ENCODE data around the gene THBS1. TPM values are rescaled to one million over a fixed set of nuclear protein-coding genes. Genes with fewer than 3 reads are reported as not detected.

Gene THBS1
- total RNA-seq, 1 donor from 2014 or later = 4,129 TPM

DNA sequence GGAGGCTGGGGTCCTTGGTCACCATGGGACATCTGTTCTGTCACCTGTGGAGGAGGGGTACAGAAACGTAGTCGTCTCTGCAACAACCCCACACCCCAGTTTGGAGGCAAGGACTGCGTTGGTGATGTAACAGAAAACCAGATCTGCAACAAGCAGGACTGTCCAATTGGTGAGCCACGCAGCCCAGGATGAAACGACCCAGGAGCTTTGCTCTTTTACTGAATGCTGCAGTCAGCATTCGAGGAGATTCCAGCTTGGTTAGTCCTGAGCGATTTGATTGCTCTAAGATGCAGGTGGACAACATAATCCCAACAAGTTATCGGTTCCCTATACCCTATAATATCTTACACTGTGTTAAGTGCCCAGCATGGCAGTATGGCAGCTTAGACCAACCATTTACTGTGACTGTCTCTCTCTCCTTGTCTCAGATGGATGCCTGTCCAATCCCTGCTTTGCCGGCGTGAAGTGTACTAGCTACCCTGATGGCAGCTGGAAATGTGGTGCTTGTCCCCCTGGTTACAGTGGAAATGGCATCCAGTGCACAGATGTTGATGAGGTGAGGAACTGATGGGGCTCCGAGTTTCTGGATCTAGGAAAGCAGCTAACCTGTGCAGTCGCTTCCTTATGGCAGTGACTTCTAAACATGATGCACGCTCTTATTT is 7.8 kb downstream of the THBS1 start:
- DNase-seq (ENCODE audit: low read depth in 2 of 2) = peak in 1 of 2 donors; percentile 47

DNA sequence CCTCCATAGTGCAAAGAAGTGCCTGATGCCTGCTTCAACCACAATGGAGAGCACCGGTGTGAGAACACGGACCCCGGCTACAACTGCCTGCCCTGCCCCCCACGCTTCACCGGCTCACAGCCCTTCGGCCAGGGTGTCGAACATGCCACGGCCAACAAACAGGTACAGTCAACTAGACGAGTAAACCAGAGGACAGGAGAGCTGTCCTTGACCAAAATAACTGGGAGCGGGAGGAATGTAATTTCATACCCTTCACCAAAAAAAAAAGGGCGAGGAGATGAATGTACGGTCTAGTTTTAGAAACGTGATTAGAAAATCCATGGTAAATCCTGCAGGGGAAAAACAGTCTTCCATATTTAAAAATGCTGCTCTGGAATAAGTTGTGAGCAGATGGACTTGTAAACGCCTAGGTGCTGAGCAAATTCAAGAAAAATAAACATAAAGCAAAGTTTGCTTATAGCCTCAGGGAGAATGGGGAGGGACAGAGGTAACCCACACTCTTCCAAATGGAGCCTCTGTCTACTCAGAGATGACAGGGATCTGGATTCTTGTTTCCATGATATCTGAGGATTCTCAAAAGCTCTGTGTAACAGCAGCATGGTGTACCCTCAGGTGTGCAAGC is 8.4 kb downstream of the THBS1 start:
- DNase-seq (ENCODE audit: low read depth in 2 of 2) = no peak

DNA sequence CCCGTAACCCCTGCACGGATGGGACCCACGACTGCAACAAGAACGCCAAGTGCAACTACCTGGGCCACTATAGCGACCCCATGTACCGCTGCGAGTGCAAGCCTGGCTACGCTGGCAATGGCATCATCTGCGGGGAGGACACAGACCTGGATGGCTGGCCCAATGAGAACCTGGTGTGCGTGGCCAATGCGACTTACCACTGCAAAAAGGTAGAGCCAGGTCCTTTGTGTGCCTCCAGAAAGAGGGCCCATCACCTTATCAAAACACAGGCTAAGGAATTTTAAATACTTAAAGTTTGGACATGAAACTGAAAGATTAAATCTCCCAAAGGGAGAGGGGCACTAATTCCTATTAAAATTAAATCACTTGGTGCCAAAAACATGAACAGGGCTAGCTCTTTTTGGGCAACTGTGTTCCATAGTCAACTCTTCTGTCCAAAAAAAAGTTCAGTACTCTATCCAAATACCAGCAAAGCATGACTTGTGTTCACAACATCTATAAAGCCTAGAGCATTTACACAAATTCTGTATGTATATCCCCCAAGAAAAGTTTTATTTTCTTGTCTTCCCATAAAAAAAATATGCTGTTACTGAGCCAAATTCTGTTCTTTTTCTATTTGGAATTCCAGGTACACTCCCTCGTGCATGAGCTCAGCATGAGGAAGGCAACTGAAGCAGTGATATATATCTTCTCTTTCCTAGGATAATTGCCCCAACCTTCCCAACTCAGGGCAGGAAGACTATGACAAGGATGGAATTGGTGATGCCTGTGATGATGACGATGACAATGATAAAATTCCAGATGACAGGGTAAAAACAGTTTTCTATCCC is 9.2 kb downstream of the THBS1 start:
- peak in 1 of 2 donors; percentile 41 for DNase-seq (ENCODE audit: low read depth in 2 of 2)

DNA sequence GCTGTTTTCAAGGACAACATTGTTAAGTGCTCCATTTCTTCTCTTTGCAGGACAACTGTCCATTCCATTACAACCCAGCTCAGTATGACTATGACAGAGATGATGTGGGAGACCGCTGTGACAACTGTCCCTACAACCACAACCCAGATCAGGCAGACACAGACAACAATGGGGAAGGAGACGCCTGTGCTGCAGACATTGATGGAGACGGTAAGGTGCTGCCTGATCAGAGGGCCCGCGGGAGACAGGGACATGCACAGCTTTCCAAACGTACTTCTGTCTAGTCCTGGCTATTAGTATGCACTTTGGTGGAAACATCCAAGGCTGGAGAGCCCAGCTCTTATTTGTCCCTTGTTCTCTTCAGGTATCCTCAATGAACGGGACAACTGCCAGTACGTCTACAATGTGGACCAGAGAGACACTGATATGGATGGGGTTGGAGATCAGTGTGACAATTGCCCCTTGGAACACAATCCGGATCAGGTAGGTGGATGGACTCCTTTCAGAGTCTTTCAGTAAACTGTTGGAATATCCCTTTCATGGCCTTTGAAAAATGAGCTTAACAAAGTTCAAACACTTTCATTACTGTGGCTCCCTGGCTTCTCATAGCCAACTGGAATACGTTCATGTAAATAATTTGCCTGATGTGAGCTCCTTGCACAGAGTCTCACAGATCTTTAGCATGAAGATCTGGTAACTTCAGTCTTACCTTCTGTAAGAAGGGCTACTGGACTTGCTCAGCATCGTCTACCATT is 10.4 kb downstream of the THBS1 start:
- DNase-seq (ENCODE audit: low read depth in 2 of 2) = peak in 1 of 2 donors; percentile 50

DNA sequence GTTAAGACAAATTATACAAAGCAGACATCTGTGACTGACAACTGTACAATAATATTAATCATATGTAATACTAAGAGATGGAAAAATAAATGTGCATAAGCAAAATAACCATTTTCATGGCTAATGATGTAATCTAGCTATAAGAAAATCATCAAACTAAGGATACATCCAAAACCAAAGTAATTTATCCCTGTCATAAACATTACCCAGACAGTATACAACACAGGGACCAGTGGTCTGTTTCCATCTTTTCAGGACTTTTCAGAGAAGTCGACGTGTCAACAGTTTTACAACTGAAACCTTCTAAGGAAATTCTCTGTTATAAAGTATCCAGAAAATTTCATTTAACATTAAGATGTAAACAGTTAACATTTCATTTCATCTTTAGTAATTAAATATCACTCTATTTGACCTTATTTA is 11.0 kb downstream of the THBS1 start:
- DNase-seq (ENCODE audit: low read depth in 2 of 2) = no peak

DNA sequence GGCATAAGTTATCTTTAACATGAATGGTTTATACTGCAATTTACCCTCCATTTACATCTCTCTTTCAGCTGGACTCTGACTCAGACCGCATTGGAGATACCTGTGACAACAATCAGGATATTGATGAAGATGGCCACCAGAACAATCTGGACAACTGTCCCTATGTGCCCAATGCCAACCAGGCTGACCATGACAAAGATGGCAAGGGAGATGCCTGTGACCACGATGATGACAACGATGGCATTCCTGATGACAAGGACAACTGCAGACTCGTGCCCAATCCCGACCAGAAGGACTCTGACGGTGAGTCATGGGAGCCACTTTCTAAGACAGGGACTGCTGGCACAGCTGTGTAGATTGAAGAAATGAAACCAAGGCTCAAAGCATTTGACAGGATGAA is 11.6 kb downstream of the THBS1 start:
- peak; percentile 55 to 57 for DNase-seq (ENCODE audit: low read depth in 2 of 2)

DNA sequence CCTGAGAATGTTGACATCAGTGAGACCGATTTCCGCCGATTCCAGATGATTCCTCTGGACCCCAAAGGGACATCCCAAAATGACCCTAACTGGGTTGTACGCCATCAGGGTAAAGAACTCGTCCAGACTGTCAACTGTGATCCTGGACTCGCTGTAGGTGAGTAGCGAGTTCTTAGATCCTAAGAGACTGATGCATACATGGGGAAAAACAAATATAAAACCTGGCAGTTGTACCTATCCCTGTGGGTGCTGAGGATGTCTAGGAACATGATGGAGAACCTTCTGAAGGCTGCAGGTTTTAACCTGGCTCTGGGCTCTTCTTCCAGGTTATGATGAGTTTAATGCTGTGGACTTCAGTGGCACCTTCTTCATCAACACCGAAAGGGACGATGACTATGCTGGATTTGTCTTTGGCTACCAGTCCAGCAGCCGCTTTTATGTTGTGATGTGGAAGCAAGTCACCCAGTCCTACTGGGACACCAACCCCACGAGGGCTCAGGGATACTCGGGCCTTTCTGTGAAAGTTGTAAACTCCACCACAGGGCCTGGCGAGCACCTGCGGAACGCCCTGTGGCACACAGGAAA is 12.3 kb downstream of the THBS1 start:
- peak in 1 of 2 donors; percentile 48 for DNase-seq (ENCODE audit: low read depth in 2 of 2)

DNA sequence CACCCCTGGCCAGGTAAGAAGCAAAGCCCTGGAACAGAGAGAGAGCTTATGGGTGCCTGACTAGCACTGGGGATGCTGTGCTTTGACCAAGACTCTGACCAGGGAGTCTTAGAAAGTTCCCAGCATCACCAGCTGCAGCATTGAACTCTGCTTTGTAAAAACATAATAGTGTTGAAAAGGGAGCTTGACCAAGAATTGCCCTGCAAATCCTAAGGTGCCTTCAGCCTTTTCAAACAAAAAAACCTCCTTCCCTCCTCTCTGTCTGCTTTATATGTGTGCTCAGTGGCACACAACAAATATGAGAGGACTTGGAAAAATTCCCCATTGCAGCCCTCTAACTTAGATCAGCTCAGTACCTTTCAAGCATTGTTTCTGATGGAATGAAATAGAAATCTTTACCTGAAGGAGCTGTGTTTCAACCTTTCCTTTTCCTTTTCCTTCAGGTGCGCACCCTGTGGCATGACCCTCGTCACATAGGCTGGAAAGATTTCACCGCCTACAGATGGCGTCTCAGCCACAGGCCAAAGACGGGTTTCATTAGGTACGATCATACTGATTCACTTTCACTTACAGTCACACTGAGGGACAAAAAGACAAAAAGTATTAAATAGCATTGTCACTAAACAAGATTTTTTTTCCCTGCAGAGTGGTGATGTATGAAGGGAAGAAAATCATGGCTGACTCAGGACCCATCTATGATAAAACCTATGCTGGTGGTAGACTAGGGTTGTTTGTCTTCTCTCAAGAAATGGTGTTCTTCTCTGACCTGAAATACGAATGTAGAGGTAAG is 13.0 kb downstream of the THBS1 start:
- DNase-seq (ENCODE audit: low read depth in 2 of 2) = peak; percentile 43 to 45

DNA sequence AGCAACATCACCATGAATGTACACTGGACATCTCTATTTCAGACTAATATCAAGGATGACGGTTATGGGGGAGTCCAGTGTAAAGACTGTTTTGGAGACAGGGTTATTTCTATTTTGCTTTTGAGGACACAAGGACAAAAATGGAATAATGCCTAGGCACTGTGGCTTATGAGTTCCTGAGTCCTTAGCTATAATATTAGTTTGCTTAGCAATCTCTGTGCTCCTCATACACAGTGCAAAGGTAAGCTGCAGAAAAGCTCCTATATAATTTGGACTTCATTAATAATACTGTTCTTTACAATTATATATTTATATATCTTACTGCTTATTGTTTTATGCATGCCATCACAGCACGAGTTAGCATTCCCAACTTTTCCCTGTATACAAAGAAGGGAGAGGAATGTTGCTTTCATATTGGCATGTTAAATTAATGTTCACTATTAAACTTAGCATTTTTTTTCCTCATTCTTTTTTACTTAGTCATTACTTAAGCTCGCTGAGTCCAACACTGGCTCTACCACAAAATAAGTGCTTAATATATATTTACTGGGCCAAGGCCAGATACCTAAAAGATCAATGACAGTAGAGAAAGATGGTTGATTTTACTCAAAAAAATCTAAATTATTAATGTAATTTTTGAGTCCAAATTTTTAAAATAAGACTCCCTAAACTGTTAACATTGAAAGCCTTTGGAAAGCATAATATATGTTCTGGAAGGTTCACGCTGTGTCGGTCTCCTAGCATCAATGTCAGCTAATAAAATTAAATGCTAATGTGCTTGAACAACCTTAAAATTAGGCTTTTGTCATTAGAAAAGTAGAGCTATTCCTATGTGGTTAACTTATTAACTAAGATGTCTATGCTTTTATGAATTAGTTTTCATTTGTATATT is 13.8 kb downstream of the THBS1 start:
- DNase-seq (ENCODE audit: low read depth in 2 of 2) = peak; percentile 37 to 50

DNA sequence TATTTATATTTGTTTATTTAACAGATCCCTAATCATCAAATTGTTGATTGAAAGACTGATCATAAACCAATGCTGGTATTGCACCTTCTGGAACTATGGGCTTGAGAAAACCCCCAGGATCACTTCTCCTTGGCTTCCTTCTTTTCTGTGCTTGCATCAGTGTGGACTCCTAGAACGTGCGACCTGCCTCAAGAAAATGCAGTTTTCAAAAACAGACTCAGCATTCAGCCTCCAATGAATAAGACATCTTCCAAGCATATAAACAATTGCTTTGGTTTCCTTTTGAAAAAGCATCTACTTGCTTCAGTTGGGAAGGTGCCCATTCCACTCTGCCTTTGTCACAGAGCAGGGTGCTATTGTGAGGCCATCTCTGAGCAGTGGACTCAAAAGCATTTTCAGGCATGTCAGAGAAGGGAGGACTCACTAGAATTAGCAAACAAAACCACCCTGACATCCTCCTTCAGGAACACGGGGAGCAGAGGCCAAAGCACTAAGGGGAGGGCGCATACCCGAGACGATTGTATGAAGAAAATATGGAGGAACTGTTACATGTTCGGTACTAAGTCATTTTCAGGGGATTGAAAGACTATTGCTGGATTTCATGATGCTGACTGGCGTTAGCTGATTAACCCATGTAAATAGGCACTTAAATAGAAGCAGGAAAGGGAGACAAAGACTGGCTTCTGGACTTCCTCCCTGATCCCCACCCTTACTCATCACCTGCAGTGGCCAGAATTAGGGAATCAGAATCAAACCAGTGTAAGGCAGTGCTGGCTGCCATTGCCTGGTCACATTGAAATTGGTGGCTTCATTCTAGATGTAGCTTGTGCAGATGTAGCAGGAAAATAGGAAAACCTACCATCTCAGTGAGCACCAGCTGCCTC is 14.7 kb downstream of the THBS1 start:
- DNase-seq (ENCODE audit: low read depth in 2 of 2) = peak; percentile 68 to 78

DNA sequence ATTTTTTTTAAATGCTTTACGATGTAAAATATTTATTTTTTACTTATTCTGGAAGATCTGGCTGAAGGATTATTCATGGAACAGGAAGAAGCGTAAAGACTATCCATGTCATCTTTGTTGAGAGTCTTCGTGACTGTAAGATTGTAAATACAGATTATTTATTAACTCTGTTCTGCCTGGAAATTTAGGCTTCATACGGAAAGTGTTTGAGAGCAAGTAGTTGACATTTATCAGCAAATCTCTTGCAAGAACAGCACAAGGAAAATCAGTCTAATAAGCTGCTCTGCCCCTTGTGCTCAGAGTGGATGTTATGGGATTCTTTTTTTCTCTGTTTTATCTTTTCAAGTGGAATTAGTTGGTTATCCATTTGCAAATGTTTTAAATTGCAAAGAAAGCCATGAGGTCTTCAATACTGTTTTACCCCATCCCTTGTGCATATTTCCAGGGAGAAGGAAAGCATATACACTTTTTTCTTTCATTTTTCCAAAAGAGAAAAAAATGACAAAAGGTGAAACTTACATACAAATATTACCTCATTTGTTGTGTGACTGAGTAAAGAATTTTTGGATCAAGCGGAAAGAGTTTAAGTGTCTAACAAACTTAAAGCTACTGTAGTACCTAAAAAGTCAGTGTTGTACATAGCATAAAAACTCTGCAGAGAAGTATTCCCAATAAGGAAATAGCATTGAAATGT is 15.6 kb downstream of the THBS1 start:
- DNase-seq (ENCODE audit: low read depth in 2 of 2) = peak; percentile 72 to 77

DNA sequence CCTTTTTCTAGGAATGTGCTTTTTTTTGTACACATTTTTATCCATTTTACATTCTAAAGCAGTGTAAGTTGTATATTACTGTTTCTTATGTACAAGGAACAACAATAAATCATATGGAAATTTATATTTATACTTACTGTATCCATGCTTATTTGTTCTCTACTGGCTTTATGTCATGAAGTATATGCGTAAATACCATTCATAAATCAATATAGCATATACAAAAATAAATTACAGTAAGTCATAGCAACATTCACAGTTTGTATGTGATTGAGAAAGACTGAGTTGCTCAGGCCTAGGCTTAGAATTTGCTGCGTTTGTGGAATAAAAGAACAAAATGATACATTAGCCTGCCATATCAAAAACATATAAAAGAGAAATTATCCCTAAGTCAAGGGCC is 16.5 kb downstream of the THBS1 start:
- no peak for DNase-seq (ENCODE audit: low read depth in 2 of 2)

DNA sequence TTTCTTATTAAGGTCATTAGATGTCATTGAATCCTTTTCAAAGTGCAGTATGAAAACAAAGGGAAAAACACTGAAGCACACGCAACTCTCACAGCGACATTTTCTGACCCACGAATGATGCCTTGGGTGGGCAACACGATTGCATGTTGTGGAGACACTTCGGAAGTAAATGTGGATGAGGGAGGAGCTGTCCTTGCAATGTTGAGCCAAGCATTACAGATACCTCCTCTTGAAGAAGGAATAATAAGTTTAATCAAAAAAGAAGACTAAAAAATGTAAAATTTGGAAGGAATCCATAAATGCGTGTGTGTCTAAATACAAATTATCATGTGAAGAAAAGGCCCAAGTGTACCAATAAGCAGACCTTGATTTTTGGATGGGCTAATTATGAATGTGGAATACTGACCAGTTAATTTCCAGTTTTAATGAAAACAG is 16.9 kb downstream of the THBS1 start:
- peak; percentile 92 to 94 for DNase-seq (ENCODE audit: low read depth in 2 of 2)

DNA sequence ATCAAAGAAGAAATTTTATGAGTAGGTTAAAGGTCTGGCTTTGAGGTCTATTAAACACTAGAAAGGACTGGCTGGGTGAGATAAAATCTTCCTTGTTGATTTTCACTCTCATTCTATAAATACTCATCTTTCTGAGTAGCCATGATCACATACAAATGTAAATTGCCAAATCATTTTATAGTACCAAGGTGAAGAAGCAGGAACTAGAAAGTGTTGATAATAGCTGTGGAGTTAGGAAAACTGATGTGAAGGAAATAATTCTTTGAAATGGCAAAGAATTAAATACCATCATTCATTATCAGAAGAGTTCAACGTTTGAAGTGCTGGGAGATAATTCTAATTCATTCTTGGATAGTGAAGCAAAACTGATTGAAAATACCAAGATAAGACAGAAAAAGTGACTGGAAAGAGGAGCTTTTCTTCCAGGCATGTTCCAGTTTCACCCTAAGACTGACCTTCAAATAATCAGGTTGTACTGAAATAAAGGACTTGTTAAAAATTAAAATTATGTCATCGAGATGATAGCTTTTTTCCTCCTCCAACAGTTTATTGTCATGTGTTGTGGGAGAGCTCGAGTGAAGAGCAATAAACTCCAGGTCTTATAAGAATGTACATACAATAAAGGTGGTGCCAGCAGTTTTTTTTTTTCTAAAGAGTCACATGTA is 17.4 kb downstream of the THBS1 start:
- peak; percentile 86 to 89 for DNase-seq (ENCODE audit: low read depth in 2 of 2)

DNA sequence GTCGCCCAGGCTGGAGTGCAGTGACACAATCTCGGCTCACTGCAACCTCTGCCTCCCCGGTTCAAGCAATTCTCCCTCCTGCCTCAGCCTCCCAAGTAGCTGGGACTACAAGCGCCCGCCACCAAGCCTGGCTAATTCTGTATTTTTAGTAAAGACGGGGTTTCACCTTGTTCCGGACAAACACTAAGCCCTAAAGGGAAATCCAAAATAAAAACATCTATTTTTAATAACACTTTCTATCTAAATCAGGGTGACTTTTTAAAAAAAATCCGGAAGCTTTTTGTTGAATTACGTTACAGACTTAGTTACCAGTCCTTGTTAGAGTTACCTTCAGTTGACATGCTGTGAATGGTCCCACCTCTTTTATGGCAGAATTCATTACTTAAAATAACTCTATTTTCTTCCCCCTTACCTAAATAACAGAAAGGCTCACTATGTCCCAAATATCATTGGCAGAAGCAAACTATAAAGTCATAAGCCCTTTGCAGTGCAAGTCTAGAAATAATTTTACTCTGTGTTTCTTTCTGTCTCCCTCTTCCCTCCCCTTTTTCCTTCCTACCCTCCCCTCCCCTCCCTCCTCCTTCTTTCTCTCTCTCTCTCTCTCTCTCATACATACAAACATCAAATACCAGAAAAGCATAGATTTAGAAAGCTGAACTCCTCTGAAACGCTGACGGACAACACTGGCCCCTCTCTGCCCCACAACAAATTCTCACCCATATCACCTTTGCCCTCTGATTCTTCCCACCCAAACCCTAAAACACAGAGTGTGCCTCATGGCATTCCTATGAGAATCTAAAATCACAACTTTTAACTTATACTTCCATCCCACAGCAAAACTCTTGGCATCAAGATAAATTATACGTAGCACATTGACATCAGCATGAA is 18.3 kb downstream of the THBS1 start:
- peak; percentile 79 to 84 for DNase-seq (ENCODE audit: low read depth in 2 of 2)

DNA sequence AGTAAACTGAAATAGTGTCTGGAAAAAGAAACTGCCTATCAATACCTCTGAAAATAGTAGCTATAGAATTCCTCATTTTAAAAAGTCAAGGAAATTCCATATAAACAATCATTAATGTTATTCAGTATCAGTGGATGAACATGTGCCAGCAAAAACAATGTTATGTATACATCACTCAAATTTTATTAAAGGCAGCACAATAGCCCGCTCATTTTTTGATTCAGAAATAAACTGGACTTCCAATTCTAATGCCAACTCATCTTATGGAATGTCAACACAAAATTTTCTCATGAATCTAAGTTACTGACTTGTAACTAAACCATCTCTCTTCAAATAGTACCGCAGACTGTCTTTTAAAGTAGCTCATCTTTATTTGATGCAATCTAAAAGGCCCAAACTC is 19.0 kb downstream of the THBS1 start:
- peak; percentile 64 to 68 for DNase-seq (ENCODE audit: low read depth in 2 of 2)
